SK-N-SH treated with all-trans-retinoic acid at 6 μM for 48 hours (cell line): ENCODE results near the gene MTF1.

ENCODE experiments used
- CSDC2 ChIP-seq: fragments of 250-450 bp; sonication (Bioruptor Pico); IDR thresholded peaks from 2 replicates; pipeline ENCODE4 v1.5.0; 2020; ENCODE audit warnings: mild to moderate bottlenecking, moderate library complexity
- PATZ1 ChIP-seq: fragments of 250-450 bp; sonication (Bioruptor Pico); IDR thresholded peaks from 2 replicates; pipeline ENCODE4 v1.8.0; 2020; ENCODE audit warnings: mild to moderate bottlenecking, moderate library complexity, borderline replicate concordance
- TCF4 ChIP-seq: fragments of 250-450 bp; sonication (Bioruptor Pico); IDR thresholded peaks from 2 replicates; pipeline ENCODE4 v1.8.0; 2021; ENCODE audit warnings: mild to moderate bottlenecking, moderate library complexity, borderline replicate concordance
- ZFP3 ChIP-seq: fragments of 250-450 bp; sonication (Bioruptor Pico); IDR thresholded peaks from 2 replicates; pipeline ENCODE4 v1.5.0; 2020; ENCODE audit warnings: mild to moderate bottlenecking, moderate library complexity
- ZNF70 ChIP-seq: fragments of 450-650 bp; formaldehyde crosslinking; IDR thresholded peaks from 2 replicates; pipeline ENCODE4 v1.5.0; 2020; ENCODE audit warnings: mild to moderate bottlenecking, moderate library complexity
- ZNF8 ChIP-seq: fragments of 450-650 bp; formaldehyde crosslinking; IDR thresholded peaks from 2 replicates; pipeline ENCODE4 v1.5.0; 2020; ENCODE audit warnings: mild to moderate bottlenecking, moderate library complexity

GRCh38 chr1:37858931-37859506, 373 bp downstream of the MTF1 start:
- TF ChIP-seq PATZ1 (CRISPR knock-in tag): 0 out of 2 replicates have a peak, but pooled peaks have one; percentile 45
- no peak for TF ChIP-seq ZNF70 (CRISPR knock-in tag)
- TF ChIP-seq ZFP3 (CRISPR knock-in tag): 0 out of 2 replicates have a peak, but pooled peaks have one; percentile 55
- TF ChIP-seq ZNF8: no peak
- TF ChIP-seq CSDC2 (CRISPR knock-in tag): no peak
- no peak for TF ChIP-seq TCF4 (CRISPR knock-in tag)
